Pancreas (tissue), 10 donors: Measurements from ENCODE around the gene SFPQ. TPM values are rescaled to one million over a fixed set of nuclear protein-coding genes. Genes with fewer than 3 reads are reported as not detected.
"Not testable (repeated sequence)": the region's sequence is repeated elsewhere in the genome, so short reads cannot be mapped to it uniquely, and the experiment has no call there.

Experiments used
- ATAC-seq, 4 donors: fragments of 200-7000 bp; cut with Tn5 transposase; one replicate each; pipeline versions ENCODE4 v1.8.0 to v1.9.1; 2020; ENCODE audit warnings: mild to moderate bottlenecking in 4 of 4, moderate library complexity in 4 of 4
- DNase-seq, 6 donors: peaks; one replicate each; pipeline ENCODE4 v3.0.0-alpha.2; 2020
- FAIRE-seq: peaks from 2 replicates; lab custom pipeline; 2012; peaks lifted over from hg19 to GRCh38; lab: Jason Lieb, UNC
- H3K27ac ChIP-seq, 4 donors: fragments of 200-600 bp; sonication (generic); 1 replicate in 3 of 4; 2 replicates in 1 of 4; pipeline versions ENCODE4 v1.5.0 to v1.8.0; 2020
- H3K27me3 ChIP-seq, 4 donors: fragments of 200-600 bp; one replicate each; pipeline ENCODE4 v1.8.0; 2021
- H3K36me3 ChIP-seq, 3 donors: fragments of 200-600 bp; sonication (generic) in 1 of 3; one replicate each; pipeline versions ENCODE4 v1.5.0 to v1.8.0; 2020 to 2021
- H3K4me1 ChIP-seq, 3 donors: fragments of 200-600 bp; one replicate each; pipeline ENCODE4 v1.8.0; 2021
- H3K4me3 ChIP-seq, 4 donors: fragments of 200-600 bp; sonication (generic) in 2 of 4; one replicate each; pipeline versions ENCODE4 v1.5.0 to v1.8.0; 2020 to 2021
- H3K9me3 ChIP-seq, 4 donors: fragments of 200-600 bp; one replicate each; pipeline ENCODE4 v1.8.0; 2021
- CTCF ChIP-seq, 4 donors: fragments of 200-600 bp; sonication (generic) in 3 of 4; IDR thresholded peaks; one replicate each; pipeline versions ENCODE4 v1.5.0 to v1.8.0; 2021; ENCODE audit warnings: antibody characterized with exemption in 4 of 4
- WGBS, 2 donors: extraction: QIAGEN DNeasy Blood & Tissue Kit; methylation state at CpG; one replicate each; pipeline ENCODE4 v1.1.7; 2013; 5-methylcytosine and 5-hydroxymethylcytosine counted together
- intact Hi-C, 3 donors: fragments of 100-400 bp; cut with DNase I; formaldehyde crosslinking; loops; one replicate each; pipeline versions ENCODE4 v1.11.1 to v1.14.2; 2022
- polyA plus RNA-seq, 2 donors: library from polyadenylated mRNA; stranded (reverse); fragments of 200-250 nt; gene quantifications; one replicate each; pipeline ENCODE4 v1.2.3, GENCODE V29; 2013
- total RNA-seq, 6 donors: library from RNA; stranded (reverse); fragmentation: NEBNext Ultra II Directional in 4 of 6; extraction: Animal tissue kit (Norgen Biotek cat#: 25700) in 4 of 6; gene quantifications; one replicate each; pipeline versions ENCODE4 v1.2.1 to v1.2.4, GENCODE V29; 2021 to 2023
- donor health status: healthy with polysubstance abuse.
- donor health status: DM: no; HTN: no; CAD: no; lungs with moderate emphysema.
- donor health status: DM: no; HTN: no; CAD: no.
- donor health status: control.
- donor health status: control.
- donor health status: Bipolar disorder and iron deficiency.
- donor health status: DM: yes; HTN: yes; CAD: no.
- donor health status: DM: no; HTN: no; CAD: no.
- donor health status: DM: no; HTN: no; CAD: no.
- donor health status: DM: yes; HTN: yes; CAD: no.

Gene SFPQ
- total and polyA plus RNA-seq, 8 donors = 63.4 to 267 (median 98.2) TPM

GRCh38 chr1:35143737-35144508 is 49.0 kb downstream of the SFPQ start:
- peak overlapping the region in 2 of 4 donors; percentile 6 to 60 for H3K27ac ChIP-seq
- intact Hi-C loops = no loop called here
- 48 to 50% methylated on average over 12 of the region's 12 CpGs for WGBS, 2 donors
- H3K9me3 ChIP-seq = no peaks in the 10 kb centered on the region
- ATAC-seq = peak; percentile 39 to 62 (median 57)
- TF ChIP-seq CTCF (IDR thresholded peaks at IDR 0.05) = no peak
- no peak for DNase-seq
- no peak overlapping the region for H3K4me3 ChIP-seq
- no peaks in the 10 kb centered on the region for H3K27me3 ChIP-seq
- no peaks in the 10 kb centered on the region for H3K36me3 ChIP-seq
- no peak for FAIRE-seq
- peaks cover 11 to 13% (median 13%) of the 10 kb centered on the region in 3 donors for H3K4me1 ChIP-seq

GRCh38 chr1:35142728-35143127 is 50.2 kb downstream of the SFPQ start:
- intact Hi-C loops, H3K27me3 ChIP-seq, H3K9me3 ChIP-seq, FAIRE-seq, H3K36me3 ChIP-seq, H3K4me3 ChIP-seq: not testable (repeated sequence)
- DNase-seq = peak in 1 of 6 donors; percentile 58
- peaks cover 11 to 13% (median 13%) of the 10 kb centered on the region in 3 donors for H3K4me1 ChIP-seq
- peak in 3 of 4 donors; percentile 40 to 55 (median 54) for ATAC-seq
- H3K27ac ChIP-seq = peak overlapping the region in 3 of 4 donors; percentile 17 to 73 (median 60)
- WGBS, 2 donors = 44 to 47% methylated on average over 9 of the region's 9 CpGs

- H3K27ac ChIP-seq = peak overlapping the region in 3 of 4 donors; percentile 17 to 73 (median 60)
- H3K4me3 ChIP-seq, H3K27me3 ChIP-seq, intact Hi-C loops, H3K9me3 ChIP-seq, H3K36me3 ChIP-seq, FAIRE-seq: not testable (repeated sequence)
- H3K4me1 ChIP-seq = peaks cover 11 to 13% (median 13%) of the 10 kb centered on the region in 3 donors
- peak in 1 of 6 donors; percentile 22 for DNase-seq
- peak; percentile 60 to 82 (median 78) for ATAC-seq
Observed at GRCh38 chr1:35142294-35142693, 50.7 kb downstream of the SFPQ start.

GRCh38 chr1:35137590-35137989 is 55.4 kb downstream of the SFPQ start:
- ATAC-seq, FAIRE-seq, H3K27me3 ChIP-seq, H3K36me3 ChIP-seq, H3K4me3 ChIP-seq, H3K4me1 ChIP-seq, H3K27ac ChIP-seq, DNase-seq, intact Hi-C loops, H3K9me3 ChIP-seq: not testable (repeated sequence)
- 91 to 98% methylated on average over 5 of the region's 5 CpGs for WGBS, 2 donors

GRCh38 chr1:35136780-35137179 is 56.2 kb downstream of the SFPQ start:
- Histone ChIP-seq H3K27me3 (no peaks in the 10 kb centered on the region), H3K36me3 (no peaks in the 10 kb centered on the region), H3K4me3 (no peak overlapping the region), H3K9me3 (no peaks in the 10 kb centered on the region), H3K27ac (no peak overlapping the region), H3K4me1 (peaks cover 0 to 6% (median 5%) of the 10 kb centered on the region in 3 donors)
- DNase-seq = no peak
- ATAC-seq = no peak
- no peak for FAIRE-seq
- no peak for TF ChIP-seq CTCF (IDR thresholded peaks at IDR 0.05)
- WGBS, 2 donors = 90 to 94% methylated on average over 3 of the region's 3 CpGs
- intact Hi-C loops = no loop called here

Other genes starting within 250 kb of the SFPQ start
- 10 to 100 TPM; 10.7 to 21.5 (median 12.8) TPM for gene TMEM35B, start 207.8 kb downstream of the SFPQ start, total RNA-seq
- 10 to 100 TPM; 14.5 to 33.8 TPM for gene TMEM35B, start 207.8 kb downstream of the SFPQ start, polyA plus RNA-seq
- 10 to 100 TPM in 2 of 6 donors, 1 to 10 TPM in 4; 4.8 to 11.1 (median 7.0) TPM for gene ZMYM6, start 161.2 kb downstream of the SFPQ start, total RNA-seq
- 10 to 100 TPM in 1 of 2 donors, 1 to 10 TPM in 1; 8.8 to 10.6 TPM for gene ZMYM6, start 161.2 kb downstream of the SFPQ start, polyA plus RNA-seq
- gene ZMYM1, start 113.8 kb downstream of the SFPQ start, total RNA-seq = 10 to 100 TPM in 1 of 6 donors, 1 to 10 TPM in 5; 2.5 to 10.1 (median 5.7) TPM
- 1 to 10 TPM; 3.1 to 3.6 TPM for gene ZMYM1, start 113.8 kb downstream of the SFPQ start, polyA plus RNA-seq
- gene ZMYM4, start 75.6 kb upstream of the SFPQ start, total RNA-seq = 10 to 100 TPM; 17.2 to 31.1 (median 21.5) TPM
- 10 to 100 TPM; 10.5 to 12.7 TPM for gene ZMYM4, start 75.6 kb upstream of the SFPQ start, polyA plus RNA-seq